ENCODE measurements around the gene CD300A.
A peak's percentile ranks its signal among the peaks of the same experiment; 100 is the strongest.

CD300A gene

DNA sequence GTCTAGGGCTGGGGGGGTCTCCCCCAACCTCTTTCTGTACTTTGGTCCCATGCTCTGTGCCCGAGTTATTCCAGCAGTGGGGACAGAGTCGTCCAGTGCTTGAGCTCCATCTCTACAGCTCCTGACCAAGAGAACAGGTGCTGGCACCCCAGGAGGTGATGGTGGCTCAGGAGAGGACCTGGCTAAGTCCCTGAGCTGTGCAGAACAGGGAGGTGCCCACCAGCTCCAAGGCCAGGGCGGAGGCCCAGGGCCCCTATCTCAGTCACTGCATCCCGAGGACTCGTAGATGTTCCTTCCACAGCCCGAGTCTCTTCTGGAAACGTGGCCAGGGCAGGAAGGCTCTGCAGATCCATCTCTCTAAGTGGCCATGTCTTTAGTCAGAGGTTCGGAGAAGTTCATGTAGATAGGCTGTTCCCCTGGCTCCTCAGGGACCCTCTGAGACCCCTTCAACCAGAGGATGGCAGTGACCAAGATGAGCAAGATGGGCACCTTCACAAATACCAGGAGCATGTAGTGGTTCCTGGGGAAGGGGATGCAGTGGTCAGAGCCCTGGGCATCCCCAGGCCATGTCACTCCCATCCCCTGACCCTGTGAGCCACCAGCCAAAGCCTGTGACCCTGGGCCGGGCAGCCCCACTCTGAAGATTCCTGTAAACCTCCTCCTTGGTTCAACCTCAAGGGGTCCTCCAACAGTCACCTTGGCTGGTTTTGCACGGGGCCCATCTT is 56.1 kb downstream of the CD300A start:
- DNase-seq: no peak

GRCh38 chr17:74523308-74523707 is 56.9 kb downstream of the CD300A start:
- DNase-seq: no peak

- no peak for DNase-seq
These were observed 58.4 kb downstream of the CD300A start for GRCh38 chr17:74524653-74525464.

GRCh38 chr17:74525465-74525725 is 59.0 kb downstream of the CD300A start:
- no peak for DNase-seq

DNA sequence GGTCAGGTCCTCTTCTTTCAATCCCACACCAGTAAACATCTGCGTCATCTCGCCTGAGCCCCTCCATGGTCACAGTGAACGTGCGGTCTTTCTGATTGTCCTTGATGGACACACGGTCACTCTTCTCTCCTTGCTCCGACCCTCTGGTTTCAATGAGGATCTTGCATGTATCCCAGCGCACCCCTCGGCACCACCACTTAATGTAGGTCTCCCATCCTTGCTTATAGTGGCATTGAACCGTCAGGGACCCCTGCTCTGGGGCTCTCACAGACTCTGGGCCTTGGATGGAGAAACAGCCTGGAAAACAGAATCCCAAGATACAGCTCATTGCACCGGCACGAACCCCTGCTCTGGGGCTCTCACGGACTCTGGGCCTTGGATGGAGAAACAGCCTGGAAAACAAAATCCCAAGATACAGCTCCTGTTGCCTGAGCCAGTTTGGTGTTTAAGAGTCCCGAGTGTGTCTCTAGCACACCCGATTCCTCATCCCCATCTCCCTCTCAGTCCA is 59.4 kb downstream of the CD300A start:
- no peak for DNase-seq

GRCh38 chr17:74526681-74527080 is 60.2 kb downstream of the CD300A start:
- no peak for DNase-seq

GRCh38 chr17:74527081-74527480 is 60.6 kb downstream of the CD300A start:
- no peak for DNase-seq

- no peak for DNase-seq
These were observed 61.3 kb downstream of the CD300A start for GRCh38 chr17:74527756-74528155.

DNA sequence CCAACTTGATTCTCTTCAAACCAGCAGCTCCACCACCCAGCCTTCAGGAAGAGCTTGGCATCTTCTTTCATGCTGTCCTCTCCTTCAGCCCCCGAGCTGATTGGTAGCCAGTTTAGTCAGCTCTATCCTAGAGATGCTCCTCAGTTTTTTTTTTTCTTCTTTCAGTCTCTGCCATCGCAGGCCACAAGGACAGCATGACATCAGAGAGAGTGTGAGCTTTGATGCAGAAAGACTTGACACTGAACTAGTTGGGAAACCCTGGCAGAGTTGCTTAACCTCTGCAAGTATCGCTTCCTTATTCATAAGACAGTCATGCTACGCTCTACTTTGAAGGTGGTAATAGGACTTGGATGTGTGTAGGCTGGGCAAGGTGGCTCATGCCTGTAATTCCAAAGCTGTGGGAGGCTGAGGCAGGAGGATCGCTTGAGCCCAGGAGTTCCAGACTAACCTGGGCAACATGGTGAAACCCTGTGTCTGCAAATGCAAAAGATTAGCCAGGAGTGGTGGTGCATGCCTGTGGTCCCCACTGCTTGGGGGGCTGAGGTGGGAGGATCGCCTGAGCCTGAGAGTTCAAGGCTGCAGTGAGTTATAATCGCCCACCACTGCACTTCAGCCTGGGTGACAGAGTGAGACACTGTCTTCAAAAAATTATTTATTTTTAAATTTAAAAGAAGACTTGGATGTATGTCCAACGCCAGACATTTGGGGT is 62.2 kb downstream of the CD300A start:
- peak; percentile 65 for DNase-seq

DNA sequence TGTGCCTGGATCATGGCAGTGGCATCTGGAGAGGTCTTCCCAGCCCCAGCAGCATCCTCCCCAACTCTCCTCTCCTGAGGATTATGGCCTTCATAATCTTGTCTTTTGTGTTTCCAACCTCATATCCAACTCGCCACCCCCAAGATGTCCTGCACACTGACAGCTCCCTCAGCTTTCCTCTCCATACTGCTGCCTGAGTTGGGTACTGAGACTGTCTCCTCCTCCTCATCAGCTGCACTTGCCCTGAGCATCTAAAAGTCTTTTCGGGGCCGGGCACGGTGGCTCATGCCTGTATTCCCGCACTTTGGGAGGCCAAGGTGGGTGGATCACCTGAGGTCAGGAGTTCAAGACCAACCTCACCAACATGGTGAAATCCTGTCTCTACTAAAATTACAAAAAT is 62.8 kb downstream of the CD300A start:
- no peak for DNase-seq

- no peak for DNase-seq
These were observed 64.4 kb downstream of the CD300A start for GRCh38 chr17:74530831-74531150.

DNA sequence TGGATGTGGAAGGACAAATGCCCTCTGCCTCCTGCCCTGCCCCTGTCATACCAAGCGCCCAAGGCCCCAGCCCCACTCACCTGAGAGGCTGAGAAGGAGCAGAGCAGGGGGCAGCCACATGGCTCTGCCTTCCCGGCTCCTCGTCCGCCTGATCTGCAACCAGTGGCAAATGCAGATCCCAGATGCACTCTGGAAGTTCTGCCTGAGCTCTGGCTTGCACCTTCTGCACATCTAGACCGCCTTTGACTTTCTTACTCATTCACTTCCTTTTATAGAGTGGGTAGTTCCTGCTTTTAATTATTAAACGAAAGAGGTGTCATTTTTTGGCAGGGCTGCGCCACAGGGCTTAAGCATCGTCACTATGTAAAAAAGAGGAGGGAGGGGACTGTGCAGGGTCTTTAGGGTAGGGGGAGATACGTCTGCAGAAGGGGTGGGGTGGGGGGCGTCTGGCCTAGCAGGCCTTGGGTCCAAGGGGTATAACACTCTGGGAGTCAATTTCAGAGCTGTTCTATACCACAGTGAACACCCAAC is 64.9 kb downstream of the CD300A start, which contains the start of gene CD300LB:
Gene CD300LB, minus strand, starts transcription at position 245 of the 531 bp plus-strand sequence. Its CDS starts 125 bp downstream, at position 120.
- DNase-seq: no peak

- peak; percentile 79 for DNase-seq
These were observed 65.7 kb downstream of the CD300A start for GRCh38 chr17:74532115-74532514.
